Stimulated activated CD4-positive, alpha-beta T cell treated with anti-CD3 and anti-CD28 coated beads, Interleukin-1b, Interleukin-23, amount 100 ng/mL, for 48 hours (primary cell): ENCODE results near the gene RALGPS2.

Source experiments
- DNase-seq: peaks from one replicate; pipeline ENCODE4 v3.0.0-alpha.2; 2020

RALGPS2 gene

DNA sequence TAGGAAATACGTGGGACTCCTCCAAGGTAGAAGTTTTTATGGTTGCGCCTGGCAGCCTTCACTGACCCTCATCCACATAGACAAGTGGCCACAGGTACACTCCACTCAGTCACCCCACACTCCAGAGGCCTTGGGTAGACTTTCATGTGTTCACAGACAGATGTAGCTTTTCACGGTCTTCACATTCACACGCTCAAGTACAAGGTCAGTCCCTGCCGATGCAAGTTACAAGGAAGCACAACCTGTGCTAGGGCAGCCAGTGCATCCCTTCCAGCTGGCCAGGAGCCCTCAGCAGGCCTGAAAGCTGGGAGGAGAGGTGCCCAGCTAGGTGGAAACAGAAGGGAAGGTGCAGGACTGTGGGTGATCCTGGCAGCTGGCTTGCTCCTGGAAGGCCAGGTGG is 245.1 kb downstream of the RALGPS2 start:
- no peak for DNase-seq
